Liver (tissue), 3 donors: Measurements from ENCODE around the gene HYAL3.

Source experiments
- ATF3 ChIP-seq: IDR thresholded peaks from 2 replicates; pipeline ENCODE4 v1.6.1; 2016; ENCODE audit warnings: antibody characterized with exemption
- CTCF ChIP-seq: fragments of 150-350 bp; IDR thresholded peaks from 2 replicates; pipeline ENCODE4 v1.5.1; 2017; ENCODE audit warnings: improper control_type of control experiment, low read depth, low read length; ENCODE audit not compliant: missing input control
- GABPA ChIP-seq, 2 donors: IDR thresholded peaks in 1 of 2; conservative IDR thresholded peaks in 1 of 2; 2 replicates each; pipeline ENCODE4 v1.6.1; 2016; ENCODE audit warnings: antibody characterized with exemption in 2 of 2, mild to moderate bottlenecking in 1 of 2, moderate library complexity in 1 of 2
- MAX ChIP-seq: IDR thresholded peaks from 2 replicates; pipeline ENCODE4 v1.6.1; 2016; ENCODE audit warnings: antibody characterized with exemption
- RAD21 ChIP-seq, 2 donors: IDR thresholded peaks; 2 replicates each; pipeline ENCODE4 v1.6.1; 2016; ENCODE audit warnings: antibody characterized with exemption in 2 of 2, mild to moderate bottlenecking in 2 of 2
- REST ChIP-seq: IDR thresholded peaks from 2 replicates; pipeline ENCODE4 v1.6.1; 2016; ENCODE audit warnings: antibody characterized with exemption, mild to moderate bottlenecking
- RXRA ChIP-seq, 2 donors: IDR thresholded peaks; 2 replicates each; pipeline ENCODE4 v1.6.1; 2017 to 2018; ENCODE audit warnings: antibody characterized with exemption in 2 of 2, mild to moderate bottlenecking in 1 of 2
- SP1 ChIP-seq: IDR thresholded peaks from 2 replicates; pipeline ENCODE4 v1.6.1; 2018; ENCODE audit warnings: antibody characterized with exemption, mild to moderate bottlenecking
- TAF1 ChIP-seq: conservative IDR thresholded peaks from 2 replicates; pipeline ENCODE4 v1.6.1; 2016; ENCODE audit warnings: antibody characterized with exemption, mild to moderate bottlenecking
- donor health status: healthy.
- donor health status: healthy.

- no peak for TF ChIP-seq SP1
- no peak for TF ChIP-seq CTCF
- no peak for TF ChIP-seq RXRA (IDR thresholded peaks at IDR 0.05)
- no peak for TF ChIP-seq REST
- no peak for TF ChIP-seq RAD21 (IDR thresholded peaks at IDR 0.05)
- no peak for TF ChIP-seq ATF3
- TF ChIP-seq TAF1 = no peak
- no peak for TF ChIP-seq GABPA (IDR thresholded peaks at IDR 0.05 in 1 of 2, conservative IDR thresholded peaks at IDR 0.05 in 1 of 2)
- no peak for TF ChIP-seq MAX
Observed at GRCh38 chr3:50341537-50341936, 42.3 kb upstream of the HYAL3 start.
